Ovary (tissue), 10 donors: ENCODE results near the gene NAGLU. TPM values are rescaled to one million over a fixed set of nuclear protein-coding genes. Genes with fewer than 3 reads are reported as not detected.

Experiments used
- DNase-seq, 5 donors: peaks; one replicate each; pipeline ENCODE4 v3.0.0-alpha.2; 2019 to 2020
- H3K27ac ChIP-seq, 2 donors: fragments of 200-600 bp; one replicate each; pipeline versions ENCODE4 v1.5.1 to v1.8.0; 2019 to 2022
- H3K27me3 ChIP-seq: fragments of 200-600 bp; one replicate; pipeline ENCODE4 v1.8.0; 2022
- H3K36me3 ChIP-seq: fragments of 200-600 bp; sonication (generic); one replicate; pipeline ENCODE4 v1.5.1; 2019
- H3K4me1 ChIP-seq: one replicate; pipeline ENCODE4 v1.8.1; 2013; ENCODE audit warnings: mild to moderate bottlenecking, moderate library complexity; ENCODE audit not compliant: insufficient read depth
- H3K4me3 ChIP-seq: fragments of 200-600 bp; sonication (generic); one replicate; pipeline ENCODE4 v1.5.1; 2017
- H3K9me3 ChIP-seq, 2 donors: fragments of 200-600 bp in 1 of 2; sonication (generic) in 1 of 2; one replicate each; pipeline versions ENCODE4 v1.5.1 to v1.8.1; 2013 to 2019; ENCODE audit warnings: mild to moderate bottlenecking in 1 of 2, moderate library complexity in 1 of 2
- EP300 ChIP-seq: sonication (generic); formaldehyde crosslinking; IDR thresholded peaks from one replicate; pipeline ENCODE4 v1.6.1; 2017; ENCODE audit warnings: antibody characterized with exemption
- POLR2A ChIP-seq: fragments of 450-650 bp; IDR thresholded peaks from one replicate; pipeline ENCODE4 v1.6.1; 2017; ENCODE audit warnings: antibody characterized with exemption, mild to moderate bottlenecking, moderate library complexity
- WGBS, 3 donors: extraction: QIAGEN DNeasy Blood & Tissue Kit in 1 of 3; methylation state at CpG; one replicate each; pipeline versions ENCODE4 v1.1.5 to v1.1.7; 2013 to 2017; 5-methylcytosine and 5-hydroxymethylcytosine counted together
- intact Hi-C, 4 donors: fragments of 100-400 bp; cut with DNase I; formaldehyde crosslinking; loops; one replicate each; pipeline versions ENCODE4 v1.11.0 to v1.15.1; 2022 to 2023
- long read RNA-seq, 3 donors: library from polyadenylated mRNA in 2 of 3; unstranded in 2 of 3; transcript quantifications; one replicate each; pipeline ENCODE4 v2.0.0 and lab custom pipeline, GENCODE V29; 2021 to 2026
- polyA plus RNA-seq, 2 donors: library from polyadenylated mRNA; stranded (reverse); fragments of 200-250 nt in 1 of 2; fragments of 350-450 nt in 1 of 2; fragmentation: Illumina TruSeq in 1 of 2; extraction: RNeasy Lipid Tissue Mini Kit (QIAGEN cat#74804) in 1 of 2; gene quantifications; one replicate each; pipeline ENCODE4 v1.2.3, GENCODE V29; 2013 to 2014
- total RNA-seq, 7 donors: library from RNA; depleted of rRNA in 2 of 7; stranded (reverse); fragments of >200 nt in 2 of 7; fragmentation: NEBNext Ultra II Directional in 3 of 7; extraction: Animal tissue kit (Norgen Biotek cat#: 25700) in 3 of 7; gene quantifications; one replicate each; pipeline versions ENCODE4 v1.1.0 to v1.2.4, GENCODE V29; 2016 to 2023
- TF ChIP-seq, protein P1 (sequence below), 3 donors: fragments of 450-650 bp in 2 of 3; fragments of 200-600 bp in 1 of 3; IDR thresholded peaks; one replicate each; pipeline versions ENCODE4 v1.5.1 to v1.8.0; 2016 to 2022; ENCODE audit warnings: antibody characterized with exemption in 3 of 3, mild to moderate bottlenecking in 1 of 3
- donor health status: DM: no; HTN: no; CAD: no; lungs with moderate emphysema.
- donor health status: DM: no; HTN: no; CAD: no.
- donor health status: Bipolar disorder and iron deficiency.
- donor health status: DM: yes; HTN: yes; CAD: no.
- donor health status: DM: no; HTN: no; CAD: no.
- donor health status: DM: yes; HTN: yes; CAD: no.

NAGLU gene
- total RNA-seq: 10 to 100 TPM; 28.5 to 49.6 (median 40.0) TPM
- 10 to 100 TPM in 1 of 2 donors, 1 to 10 TPM in 1; 9.7 to 49.1 TPM for polyA plus RNA-seq
- long read RNA-seq, donor 1, partial matches to known transcripts: 25 of 30 reads
- long read RNA-seq, donor 1, other reads (novel, unspliced or antisense): 2 of 30 reads
- long read RNA-seq, donor 2, transcript NAGLU-201 (6 exons, 2,544 nt): major isoform, 6 of 6 reads
- long read RNA-seq, donor 2, partial matches to known transcripts: 0 of 6 reads
- long read RNA-seq, donor 2, other reads (novel, unspliced or antisense): 0 of 6 reads
- long read RNA-seq, donor 3, transcript NAGLU-201 (6 exons, 2,544 nt): major isoform, 81 of 147 reads
- long read RNA-seq, donor 3, transcript NAGLU-204 (4 exons, 1,493 nt): minor isoform, 8 of 147 reads
- long read RNA-seq, donor 3, partial matches to known transcripts: 17 of 147 reads
- long read RNA-seq, donor 3, other reads (novel, unspliced or antisense): 40 of 147 reads

DNA sequence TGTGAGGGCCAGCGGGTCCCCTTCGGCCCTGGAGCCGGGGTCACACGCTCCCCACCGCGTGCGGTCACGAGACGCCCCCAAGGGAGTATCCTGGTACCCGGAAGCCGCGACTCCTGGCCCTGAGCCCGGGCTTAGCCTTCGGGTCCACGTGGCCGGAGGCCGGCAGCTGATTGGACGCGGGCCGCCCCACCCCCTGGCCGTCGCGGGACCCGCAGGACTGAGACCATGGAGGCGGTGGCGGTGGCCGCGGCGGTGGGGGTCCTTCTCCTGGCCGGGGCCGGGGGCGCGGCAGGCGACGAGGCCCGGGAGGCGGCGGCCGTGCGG lies at the start of gene NAGLU:
TSS of gene NAGLU (plus strand) at position 194 of the 324 bp plus-strand sequence. CDS start at position 226, 32 bp downstream.
- intact Hi-C loops: no loop called here
- peak; percentile 97 to 99 (median 98) for DNase-seq

DNA sequence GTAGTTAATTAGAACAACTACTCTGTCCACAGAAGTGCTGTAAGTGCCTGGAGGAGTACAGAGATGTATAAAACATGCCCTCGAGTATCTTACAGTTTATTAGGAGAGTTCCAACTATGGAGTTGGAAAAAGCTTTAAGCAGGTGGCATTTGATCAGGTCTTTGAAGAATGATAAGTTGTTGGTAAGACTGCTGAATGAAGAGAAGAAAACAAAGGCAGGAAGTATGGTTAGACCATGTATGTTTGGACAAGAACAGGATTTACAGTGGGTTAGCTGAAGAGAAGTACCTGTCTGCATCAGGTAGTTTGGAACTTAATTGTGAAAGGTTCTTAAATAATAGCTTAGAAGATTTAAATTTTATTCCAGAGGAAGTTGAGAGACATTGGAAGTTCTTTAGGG lies 48.0 kb upstream of the NAGLU start:
- H3K4me1 ChIP-seq: no peaks in the 10 kb centered on the region
- WGBS, 3 donors: 76 to 83% (median 77%) methylated on average over 1 of the region's 1 CpG
- DNase-seq: no peak
- TF ChIP-seq, protein P1, sequence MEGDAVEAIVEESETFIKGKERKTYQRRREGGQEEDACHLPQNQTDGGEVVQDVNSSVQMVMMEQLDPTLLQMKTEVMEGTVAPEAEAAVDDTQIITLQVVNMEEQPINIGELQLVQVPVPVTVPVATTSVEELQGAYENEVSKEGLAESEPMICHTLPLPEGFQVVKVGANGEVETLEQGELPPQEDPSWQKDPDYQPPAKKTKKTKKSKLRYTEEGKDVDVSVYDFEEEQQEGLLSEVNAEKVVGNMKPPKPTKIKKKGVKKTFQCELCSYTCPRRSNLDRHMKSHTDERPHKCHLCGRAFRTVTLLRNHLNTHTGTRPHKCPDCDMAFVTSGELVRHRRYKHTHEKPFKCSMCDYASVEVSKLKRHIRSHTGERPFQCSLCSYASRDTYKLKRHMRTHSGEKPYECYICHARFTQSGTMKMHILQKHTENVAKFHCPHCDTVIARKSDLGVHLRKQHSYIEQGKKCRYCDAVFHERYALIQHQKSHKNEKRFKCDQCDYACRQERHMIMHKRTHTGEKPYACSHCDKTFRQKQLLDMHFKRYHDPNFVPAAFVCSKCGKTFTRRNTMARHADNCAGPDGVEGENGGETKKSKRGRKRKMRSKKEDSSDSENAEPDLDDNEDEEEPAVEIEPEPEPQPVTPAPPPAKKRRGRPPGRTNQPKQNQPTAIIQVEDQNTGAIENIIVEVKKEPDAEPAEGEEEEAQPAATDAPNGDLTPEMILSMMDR (IDR thresholded peaks at IDR 0.05): no peak
- TF ChIP-seq POLR2A: no peak
- TF ChIP-seq EP300: no peak
- H3K27me3 ChIP-seq: no peaks in the 10 kb centered on the region
- no peaks in the 10 kb centered on the region for H3K9me3 ChIP-seq
- no peak overlapping the region for H3K27ac ChIP-seq
- no peak overlapping the region for H3K4me3 ChIP-seq
- intact Hi-C loops: no loop called here
- no peaks in the 10 kb centered on the region for H3K36me3 ChIP-seq

More for the DNA sequence above, at the start of gene NAGLU:
- Histone ChIP-seq H3K9me3 (no peaks in the 10 kb centered on the region), H3K27ac (peak within 1 kb of the TSS; percentile 93 to 94), H3K36me3 (no peaks in the 10 kb centered on the region), H3K4me1 (peaks cover 15% of the 10 kb centered on the region), H3K27me3 (no peaks in the 10 kb centered on the region), H3K4me3 (peak within 1 kb of the TSS; percentile 66)
- WGBS, 3 donors: 0 to 1% (median 0%) methylated on average over 24 to 40 of the region's 40 CpGs
- peak; percentile 94 for TF ChIP-seq EP300
- TF ChIP-seq, protein P1 (IDR thresholded peaks at IDR 0.05): peak in 1 of 3 donors; percentile 45
- TF ChIP-seq POLR2A: peak; percentile 71

GRCh38 chr17:42493319-42493718 lies 42.7 kb upstream of the NAGLU start:
- TF ChIP-seq EP300 (no peak), POLR2A (no peak)
- TF ChIP-seq, protein P1 (IDR thresholded peaks at IDR 0.05): no peak
- no peaks in the 10 kb centered on the region for H3K36me3 ChIP-seq

DNA sequence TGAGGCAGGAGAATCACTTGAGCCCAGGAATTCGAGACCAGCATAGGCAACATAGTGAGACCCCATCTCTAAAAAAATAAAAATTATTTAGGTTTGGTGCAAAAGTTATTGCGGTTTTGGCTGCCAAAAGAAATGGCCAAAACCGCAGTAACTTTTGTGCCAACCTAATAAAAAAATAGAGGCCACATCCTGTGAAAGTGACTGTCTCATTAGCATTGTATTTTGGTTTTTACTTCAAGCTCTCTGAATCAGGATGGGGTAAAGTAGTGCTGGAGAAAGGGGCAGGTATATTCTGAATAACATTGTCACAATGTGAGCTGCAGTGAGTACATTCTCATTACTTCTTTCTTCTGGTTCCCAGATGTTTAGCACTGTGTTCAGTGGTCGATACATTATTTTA lies 41.4 kb upstream of the NAGLU start:
- WGBS, 3 donors: 75 to 89% (median 86%) methylated on average over 4 of the region's 4 CpGs
- Histone ChIP-seq H3K36me3 (no peaks in the 10 kb centered on the region), H3K27ac (no peak overlapping the region), H3K27me3 (no peaks in the 10 kb centered on the region), H3K4me1 (no peaks in the 10 kb centered on the region), H3K9me3 (no peaks in the 10 kb centered on the region), H3K4me3 (no peak overlapping the region)
- DNase-seq: no peak
- TF ChIP-seq POLR2A (no peak), EP300 (no peak)
- intact Hi-C loops: no loop called here

More at GRCh38 chr17:42493319-42493718, 42.7 kb upstream of the NAGLU start:
- no peaks in the 10 kb centered on the region for H3K27me3 ChIP-seq
- no peak overlapping the region for H3K4me3 ChIP-seq
- H3K9me3 ChIP-seq: no peaks in the 10 kb centered on the region
- intact Hi-C loops: no loop called here
- no peak overlapping the region for H3K27ac ChIP-seq
- DNase-seq: no peak
- H3K4me1 ChIP-seq: no peaks in the 10 kb centered on the region
- 35 to 53% (median 41%) methylated on average over 3 of the region's 3 CpGs for whole genome bisulfite sequencing, 3 donors

DNA sequence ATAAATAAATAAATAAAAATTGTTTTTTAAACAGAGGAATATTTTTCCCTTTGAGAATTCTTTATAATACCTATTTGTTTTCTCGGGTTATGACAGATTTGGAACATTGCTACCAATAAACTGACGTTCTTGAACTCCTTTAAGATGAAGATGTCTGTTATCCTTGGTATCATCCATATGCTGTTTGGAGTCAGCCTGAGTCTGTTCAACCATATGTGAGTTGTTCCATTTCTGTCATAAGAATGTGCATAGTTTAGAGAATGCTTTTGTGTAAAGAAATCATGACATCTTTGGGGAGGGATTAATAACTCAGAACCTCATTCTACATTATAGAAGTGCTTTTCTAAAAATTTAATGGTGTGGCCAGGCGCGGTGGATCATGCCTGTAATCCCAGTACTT lies 37.2 kb upstream of the NAGLU start:
- Histone ChIP-seq H3K4me1 (no peaks in the 10 kb centered on the region), H3K27ac (no peak overlapping the region), H3K36me3 (no peaks in the 10 kb centered on the region), H3K4me3 (no peak overlapping the region), H3K9me3 (no peaks in the 10 kb centered on the region), H3K27me3 (no peaks in the 10 kb centered on the region)
- DNase-seq: no peak
- WGBS, 3 donors: 94 to 95% (median 94%) methylated on average over 4 of the region's 4 CpGs
- intact Hi-C loops: no loop called here
- no peak for TF ChIP-seq POLR2A
- TF ChIP-seq, protein P1 (IDR thresholded peaks at IDR 0.05): no peak
- TF ChIP-seq EP300: no peak
